Colonic mucosa (tissue), 4 donors: ENCODE measurements around the gene VWA1. TPM values are rescaled to one million over a fixed set of nuclear protein-coding genes. Genes with fewer than 3 reads are reported as not detected.

Source experiments
- DNase-seq: peaks from one replicate; pipeline ENCODE4 v3.0.0-alpha.2; 2020
- H3K27ac ChIP-seq: fragments of 200-600 bp; one replicate; pipeline ENCODE4 v1.8.0; 2021
- H3K27me3 ChIP-seq: fragments of 200-600 bp; one replicate; pipeline ENCODE4 v1.8.0; 2021
- H3K36me3 ChIP-seq: fragments of 200-600 bp; one replicate; pipeline ENCODE4 v1.8.0; 2021
- H3K4me1 ChIP-seq: fragments of 200-600 bp; one replicate; pipeline ENCODE4 v1.8.0; 2021; ENCODE audit warnings: mild to moderate bottlenecking
- H3K4me3 ChIP-seq: fragments of 200-600 bp; one replicate; pipeline ENCODE4 v1.8.0; 2021
- H3K9ac ChIP-seq, 2 donors: one replicate each; pipeline ENCODE4 v1.7.0; 2013; ENCODE audit warnings: control low read depth in 2 of 2, low read depth in 2 of 2, low read length in 2 of 2
- H3K9me3 ChIP-seq: fragments of 200-600 bp; one replicate; pipeline ENCODE4 v1.8.0; 2021
- intact Hi-C: fragments of 100-400 bp; cut with DNase I; formaldehyde crosslinking; loops from one replicate; pipeline ENCODE4 v1.14.1; 2022
- total RNA-seq, 2 donors: library from RNA; stranded (reverse); fragmentation: NEBNext Ultra II Directional in 1 of 2; extraction: Animal tissue kit (Norgen Biotek cat#: 25700) in 1 of 2; gene quantifications; one replicate each; pipeline ENCODE4 v1.2.1, GENCODE V29; 2021
- TF ChIP-seq, protein P1 (sequence below): fragments of 200-600 bp; IDR thresholded peaks from one replicate; pipeline ENCODE4 v1.8.0; 2022; ENCODE audit warnings: antibody characterized with exemption, mild to moderate bottlenecking
- donor health status: healthy.
- donor health status: DM: no; HTN: no; CAD: no.
- donor health status: DM: no; HTN: no; CAD: no.

The VWA1 gene
- total RNA-seq, 2 donors from 2014 or later, result 43.5 to 74.0 TPM

DNA sequence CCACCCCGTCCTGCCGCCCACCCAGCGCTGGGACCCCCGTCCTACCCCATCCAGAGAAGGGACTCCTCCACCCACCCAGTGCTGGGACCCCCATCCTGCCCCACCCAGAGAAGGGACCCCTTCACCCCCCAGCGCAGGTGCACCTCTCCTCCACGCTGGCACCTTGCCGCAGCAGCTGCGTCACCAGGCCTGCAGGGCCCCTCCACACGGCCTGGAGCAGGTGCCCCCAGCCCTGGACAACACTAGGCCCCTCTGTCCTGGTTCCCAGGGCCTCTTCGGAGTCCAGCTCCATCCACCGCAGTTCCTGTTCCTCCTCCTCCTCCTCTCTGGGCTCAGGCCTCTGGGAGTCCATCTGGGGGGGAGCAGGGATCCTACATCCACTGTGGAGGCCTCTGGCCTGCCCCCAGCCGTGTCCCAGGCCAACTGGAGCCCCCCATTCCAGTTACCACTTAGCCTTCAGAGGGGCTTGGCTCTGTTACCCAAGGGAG is 14.8 kb upstream of the VWA1 start:
- no peak overlapping the region for H3K27ac ChIP-seq
- peak overlapping the region; percentile 22 for H3K4me3 ChIP-seq
- intact Hi-C loops, result no loop called here
- no peaks in the 10 kb centered on the region for H3K36me3 ChIP-seq
- H3K27me3 ChIP-seq, result no peaks in the 10 kb centered on the region
- no peak overlapping the region for H3K9ac ChIP-seq
- DNase-seq, result no peak
- no peaks in the 10 kb centered on the region for H3K4me1 ChIP-seq
- no peaks in the 10 kb centered on the region for H3K9me3 ChIP-seq
- TF ChIP-seq, protein P1, sequence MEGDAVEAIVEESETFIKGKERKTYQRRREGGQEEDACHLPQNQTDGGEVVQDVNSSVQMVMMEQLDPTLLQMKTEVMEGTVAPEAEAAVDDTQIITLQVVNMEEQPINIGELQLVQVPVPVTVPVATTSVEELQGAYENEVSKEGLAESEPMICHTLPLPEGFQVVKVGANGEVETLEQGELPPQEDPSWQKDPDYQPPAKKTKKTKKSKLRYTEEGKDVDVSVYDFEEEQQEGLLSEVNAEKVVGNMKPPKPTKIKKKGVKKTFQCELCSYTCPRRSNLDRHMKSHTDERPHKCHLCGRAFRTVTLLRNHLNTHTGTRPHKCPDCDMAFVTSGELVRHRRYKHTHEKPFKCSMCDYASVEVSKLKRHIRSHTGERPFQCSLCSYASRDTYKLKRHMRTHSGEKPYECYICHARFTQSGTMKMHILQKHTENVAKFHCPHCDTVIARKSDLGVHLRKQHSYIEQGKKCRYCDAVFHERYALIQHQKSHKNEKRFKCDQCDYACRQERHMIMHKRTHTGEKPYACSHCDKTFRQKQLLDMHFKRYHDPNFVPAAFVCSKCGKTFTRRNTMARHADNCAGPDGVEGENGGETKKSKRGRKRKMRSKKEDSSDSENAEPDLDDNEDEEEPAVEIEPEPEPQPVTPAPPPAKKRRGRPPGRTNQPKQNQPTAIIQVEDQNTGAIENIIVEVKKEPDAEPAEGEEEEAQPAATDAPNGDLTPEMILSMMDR, result no peak

DNA sequence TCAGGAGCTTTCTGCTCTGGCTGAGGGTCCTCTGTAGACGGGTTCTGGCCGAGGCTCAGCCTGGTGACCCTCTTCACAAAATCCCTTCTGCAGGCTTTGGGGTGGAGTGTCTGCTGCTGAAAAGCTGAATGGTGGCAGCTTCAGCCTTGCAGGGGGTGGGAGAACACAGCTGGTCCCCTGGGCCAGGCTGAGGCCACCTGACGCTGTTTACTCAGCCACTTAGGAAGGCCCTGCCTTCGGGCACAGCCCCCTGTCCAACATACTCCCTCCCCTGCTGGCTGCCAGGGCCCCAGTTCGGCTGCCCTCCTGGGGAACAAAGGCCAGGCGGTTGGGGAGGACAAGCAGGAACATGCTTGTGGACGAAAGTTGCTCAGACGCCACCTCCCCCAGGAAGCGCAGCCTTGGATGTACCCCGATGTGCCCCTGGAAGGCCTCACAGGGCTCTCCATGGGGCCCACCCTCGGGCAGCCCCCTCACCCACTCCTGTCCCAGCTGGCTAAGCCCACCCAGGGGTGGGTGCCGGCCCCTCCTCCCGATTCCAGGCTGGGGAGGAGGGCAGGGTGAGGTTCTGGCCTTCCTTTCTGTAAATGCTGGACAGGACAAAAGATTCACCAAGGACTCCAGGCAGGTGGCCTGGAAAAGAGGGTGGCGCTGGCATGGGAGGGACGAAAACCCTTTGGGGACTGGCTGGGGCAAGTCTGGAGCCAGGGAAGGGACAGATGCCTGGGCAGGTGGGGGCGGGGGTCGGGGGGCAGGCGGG is 14.2 kb upstream of the VWA1 start, which contains the start of gene ANKRD65:
ANKRD65 (minus strand) TSS at position 130 of the 760 bp plus-strand sequence. CDS start 271 bp downstream, outside the sequence.
- intact Hi-C loops, result no loop called here
- peaks cover 2% of the 10 kb centered on the region for H3K27me3 ChIP-seq
- no peaks in the 10 kb centered on the region for H3K36me3 ChIP-seq
- no peaks in the 10 kb centered on the region for H3K4me1 ChIP-seq
- no peak for DNase-seq
- H3K4me3 ChIP-seq, result peak within 1 kb of the TSS; percentile 22
- peak within 1 kb of the TSS in 1 of 2 donors; percentile 50 for H3K9ac ChIP-seq
- H3K9me3 ChIP-seq, result no peaks in the 10 kb centered on the region
- TF ChIP-seq, protein P1, result no peak
- H3K27ac ChIP-seq, result no peak within 1 kb of the TSS

DNA sequence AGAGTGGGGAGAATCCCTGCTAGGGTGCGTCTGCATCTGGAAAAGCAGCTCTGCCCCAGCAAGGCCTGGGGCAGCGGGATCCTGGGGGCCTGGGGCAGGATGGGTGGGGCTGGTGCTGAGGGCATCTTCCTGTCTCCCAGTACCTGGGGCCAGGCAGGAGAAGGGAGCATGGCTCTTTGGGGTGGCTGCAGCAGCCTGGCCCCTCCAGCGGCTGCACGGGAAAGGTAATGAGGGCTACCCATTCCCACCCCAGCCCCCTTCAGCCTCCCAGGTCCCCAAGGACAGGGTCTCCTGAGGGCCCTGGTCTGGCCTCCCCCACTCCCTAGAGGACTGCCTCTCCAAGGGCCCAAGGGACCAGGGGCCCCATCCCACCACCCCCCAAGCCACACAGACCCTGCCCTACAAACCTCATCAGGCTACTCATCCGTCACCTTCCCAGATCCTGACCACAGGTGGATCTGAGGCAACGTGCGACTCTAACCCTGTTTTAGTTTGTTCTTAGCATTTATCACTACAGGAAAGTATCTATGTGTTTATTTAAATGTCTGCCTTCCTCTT is 13.5 kb upstream of the VWA1 start:
- TF ChIP-seq, protein P1, result no peak
- no peaks in the 10 kb centered on the region for H3K9me3 ChIP-seq
- DNase-seq, result no peak
- H3K27me3 ChIP-seq, result peaks cover 7% of the 10 kb centered on the region
- H3K27ac ChIP-seq, result no peak overlapping the region
- intact Hi-C loops, result no loop called here
- no peaks in the 10 kb centered on the region for H3K4me1 ChIP-seq
- H3K9ac ChIP-seq, result no peak overlapping the region
- H3K36me3 ChIP-seq, result no peaks in the 10 kb centered on the region
- H3K4me3 ChIP-seq, result no peak overlapping the region

DNA sequence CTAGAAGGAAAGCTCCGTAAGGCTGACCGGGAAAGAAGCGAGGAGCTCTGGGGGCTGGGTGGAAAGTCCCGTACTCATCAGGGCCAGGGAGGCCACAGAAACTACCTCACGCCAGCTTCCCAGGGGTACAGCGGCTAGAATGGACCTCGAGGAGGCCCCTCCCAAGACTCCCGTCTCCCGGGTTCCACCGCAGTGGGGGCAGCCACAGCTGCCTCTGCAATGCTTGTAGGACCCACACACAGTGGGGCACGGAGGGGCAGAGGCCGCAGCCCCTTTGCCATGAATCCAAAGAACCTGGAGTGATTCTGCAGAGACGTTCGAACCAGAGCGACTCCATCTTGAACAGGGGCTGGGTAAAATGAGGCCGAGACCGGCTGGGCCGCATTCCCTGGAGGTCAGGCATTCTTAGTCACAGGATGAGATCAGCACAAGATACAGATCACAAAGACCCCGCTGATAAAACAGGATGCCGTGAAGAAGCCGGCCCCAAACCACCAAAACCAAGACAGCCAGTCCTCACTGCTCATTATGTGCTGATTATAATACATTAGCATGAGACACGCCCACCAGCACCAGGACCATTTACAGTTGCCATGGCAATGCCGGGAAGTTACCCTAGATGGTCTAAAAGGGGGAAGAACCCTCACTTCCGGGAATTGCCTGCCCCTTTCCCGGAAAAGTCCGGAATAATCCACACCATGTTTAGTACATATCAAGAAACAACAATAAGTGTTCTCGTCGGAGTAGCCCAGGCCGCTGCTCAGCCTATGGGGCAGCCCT is 12.8 kb upstream of the VWA1 start:
- no peak for DNase-seq
- H3K36me3 ChIP-seq, result no peaks in the 10 kb centered on the region
- H3K27me3 ChIP-seq, result peaks cover 7% of the 10 kb centered on the region
- intact Hi-C loops, result no loop called here
- TF ChIP-seq, protein P1, result no peak
- H3K4me3 ChIP-seq, result no peak overlapping the region
- H3K4me1 ChIP-seq, result no peaks in the 10 kb centered on the region
- no peak overlapping the region for H3K27ac ChIP-seq
- no peak overlapping the region for H3K9ac ChIP-seq
- H3K9me3 ChIP-seq, result no peaks in the 10 kb centered on the region

DNA sequence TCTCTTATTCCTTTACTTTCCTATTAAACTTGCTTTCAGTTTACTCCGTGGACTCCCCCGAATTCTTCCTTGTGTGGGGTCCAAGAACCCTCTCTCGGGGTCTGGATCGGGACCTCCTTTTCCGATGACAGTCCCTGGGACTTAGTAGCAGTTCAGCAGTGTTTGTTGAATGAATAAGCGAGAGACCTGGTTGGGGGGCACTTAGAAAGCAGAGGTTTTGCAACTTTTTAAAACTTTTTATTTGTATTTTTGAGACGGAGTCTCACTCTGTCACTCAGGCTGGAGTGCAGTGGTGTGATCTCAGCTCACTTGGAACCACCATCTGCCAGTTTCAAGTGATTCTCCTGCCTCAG is 12.3 kb upstream of the VWA1 start:
- no peaks in the 10 kb centered on the region for H3K36me3 ChIP-seq
- no peaks in the 10 kb centered on the region for H3K9me3 ChIP-seq
- H3K4me3 ChIP-seq, result no peak overlapping the region
- H3K27ac ChIP-seq, result no peak overlapping the region
- H3K27me3 ChIP-seq, result peaks cover 7% of the 10 kb centered on the region
- TF ChIP-seq, protein P1, result no peak
- no peaks in the 10 kb centered on the region for H3K4me1 ChIP-seq
- intact Hi-C loops, result no loop called here
- H3K9ac ChIP-seq, result no peak overlapping the region
- DNase-seq, result no peak
